ENCODE data around the gene TNNT3.

GRCh38 chr11:1878137-1879031 lies 41.1 kb upstream of the TNNT3 start:
- TF ChIP-seq POLR2A (IDR thresholded peaks at IDR 0.05) (no peak), CTCF (IDR thresholded peaks at IDR 0.05) (no peak), POLR2AphosphoS5 (IDR thresholded peaks at IDR 0.05) (no peak), EP300 (IDR thresholded peaks at IDR 0.05; ENCODE audit: low read depth) (no peak)
